K562 (cell line): ENCODE data around the gene TRERF1. TPM values are rescaled to one million over a fixed set of nuclear protein-coding genes. Genes with fewer than 3 reads are reported as not detected.

Source experiments
- CEBPB ChIP-seq: fragments of 450-650 bp; IDR thresholded peaks from 2 replicates; pipeline ENCODE4 v1.6.1; 2016; ENCODE audit warnings: missing genetic modification characterization, missing compliant biosample characterization
- E2F6 ChIP-seq, 2 experiments: IDR thresholded peaks; 2 replicates each; pipeline ENCODE4 v1.6.1; 2011; ENCODE audit warnings: borderline replicate concordance in 1 of 2, control low read depth in 1 of 2, low read depth in 1 of 2, low read length in 1 of 2, mild to moderate bottlenecking in 1 of 2, mixed read lengths in 1 of 2, moderate library complexity in 1 of 2; ENCODE audit not compliant: insufficient read depth in 1 of 2, insufficient read length in 1 of 2, poor library complexity in 1 of 2, severe bottlenecking in 1 of 2; ENCODE audit errors: extremely low read depth in 1 of 2
- GABPA ChIP-seq: fragments of 200-800 bp; sonication (Bioruptor generic); conservative IDR thresholded peaks from 2 replicates; pipeline ENCODE4 v1.6.1; 2016; ENCODE audit warnings: low read depth, missing genetic modification characterization, missing compliant biosample characterization
- GATA2 ChIP-seq: sonication (generic); formaldehyde crosslinking; IDR thresholded peaks from 2 replicates; pipeline ENCODE4 v1.4.0; 2020; ENCODE audit warnings: mild to moderate bottlenecking, missing genetic modification reagents
- IRF2 ChIP-seq: sonication (generic); formaldehyde crosslinking; IDR thresholded peaks from 2 replicates; pipeline ENCODE4 v1.8.1; 2022; ENCODE audit warnings: mild to moderate bottlenecking, missing genetic modification reagents
- KLF1 ChIP-seq: fragments of 450-650 bp; IDR thresholded peaks from 2 replicates; pipeline ENCODE4 v1.6.1; 2016; ENCODE audit warnings: missing genetic modification characterization, missing compliant biosample characterization
- LCOR ChIP-seq: sonication (generic); formaldehyde crosslinking; IDR thresholded peaks from 2 replicates; pipeline ENCODE4 v1.8.0; 2022; ENCODE audit warnings: mild to moderate bottlenecking, missing genetic modification reagents
- LEF1 ChIP-seq: fragments of 450-650 bp; IDR thresholded peaks from 2 replicates; pipeline ENCODE4 v1.6.1; 2016; ENCODE audit warnings: mild to moderate bottlenecking
- MAX ChIP-seq: sonication (generic); formaldehyde crosslinking; IDR thresholded peaks from 2 replicates; pipeline ENCODE4 v1.9.0; 2022; ENCODE audit warnings: mild to moderate bottlenecking, missing genetic modification reagents
- MAZ ChIP-seq, 2 experiments: fragments of 450-650 bp in 1 of 2; sonication (generic) in 1 of 2; formaldehyde crosslinking; IDR thresholded peaks in 1 of 2; conservative IDR thresholded peaks in 1 of 2; 2 replicates each; pipeline versions ENCODE4 v1.4.0 to v1.5.0; 2020; ENCODE audit warnings: mild to moderate bottlenecking in 1 of 2, missing genetic modification reagents in 1 of 2
- NFIC ChIP-seq: fragments of 450-650 bp; IDR thresholded peaks from 2 replicates; pipeline ENCODE4 v1.6.1; 2017; ENCODE audit warnings: mild to moderate bottlenecking, inconsistent platforms
- OTX1 ChIP-seq: fragments of 450-650 bp; formaldehyde crosslinking; IDR thresholded peaks from 2 replicates; pipeline ENCODE4 v1.4.0; 2022; ENCODE audit warnings: mild to moderate bottlenecking
- SAP30 ChIP-seq: fragments of 200-600 bp; sonication (generic); IDR thresholded peaks from 2 replicates; pipeline ENCODE4 v1.6.1; 2012; ENCODE audit warnings: borderline replicate concordance, low read depth, mild to moderate bottlenecking, moderate library complexity, low read length, control low read depth, inconsistent platforms; ENCODE audit not compliant: insufficient read depth, poor library complexity, severe bottlenecking
- SMAD3 ChIP-seq: fragments of 450-650 bp; formaldehyde crosslinking; conservative IDR thresholded peaks from 2 replicates; pipeline ENCODE4 v1.4.0; 2020; ENCODE audit warnings: mild to moderate bottlenecking
- TAF7 ChIP-seq: fragments of 450-650 bp; IDR thresholded peaks from 2 replicates; pipeline ENCODE4 v1.6.1; 2016; ENCODE audit warnings: missing genetic modification characterization, missing compliant biosample characterization
- TEAD2 ChIP-seq: fragments of 450-650 bp; IDR thresholded peaks from 2 replicates; pipeline ENCODE4 v1.6.1; 2016; ENCODE audit warnings: missing genetic modification characterization, control low read depth, missing compliant biosample characterization
- YBX1 ChIP-seq: fragments of 450-650 bp; IDR thresholded peaks from 2 replicates; pipeline ENCODE4 v1.7.1; 2016; ENCODE audit warnings: mild to moderate bottlenecking
- ZNF239 ChIP-seq: fragments of 250-450 bp; sonication (Bioruptor Pico); IDR thresholded peaks from 2 replicates; pipeline ENCODE4 v1.4.0; 2020; ENCODE audit warnings: mild to moderate bottlenecking
- ZNF347 ChIP-seq: fragments of 450-650 bp; formaldehyde crosslinking; IDR thresholded peaks from 2 replicates; pipeline ENCODE4 v1.4.0; 2020; ENCODE audit warnings: low read depth, mild to moderate bottlenecking, moderate library complexity
- polyA plus RNA-seq, 8 experiments: library from polyadenylated mRNA; depleted of rRNA in 4 of 8; stranded (reverse) in 5 of 8; unstranded in 3 of 8; fragments of >200 nt; fragmentation: Nextera tagmentation in 2 of 8; fragmentation: Illumina TruSeq in 1 of 8; extraction: Ambion mirVana in 2 of 8; extraction: Trizol in 1 of 8; gene quantifications; 2 replicates each; pipeline versions ENCODE4 v1.2.1 to v1.2.3, GENCODE V29; 2011 to 2014; ENCODE audit warnings: inconsistent platforms in 1 of 8, missing spikeins in 1 of 8
- total RNA-seq, 7 experiments: library from RNA; depleted of rRNA in 6 of 7; stranded (reverse); fragments of >200 nt in 6 of 7; fragmentation: Illumina TruSeq in 2 of 7; extraction: Trizol in 2 of 7; gene quantifications; 2 replicates each; pipeline versions ENCODE4 v1.2.1 to v1.2.3, GENCODE V29; 2011 to 2021; ENCODE audit warnings: low replicate concordance in 1 of 7

TRERF1 gene
- total and polyA plus RNA-seq, 9 of the 15 experiments (the other 6 are each of a cell fraction or from before 2014, with no cell fraction given): 0.04 to 0.20 (median 0.07) TPM; not detected in 3

- TF ChIP-seq MAX (CRISPR knock-in tag) (peak; percentile 40; the same call in 1 of the 2 replicates), GATA2 (CRISPR knock-in tag) (no peak), ZNF239 (CRISPR knock-in tag) (no peak), NFIC (peak; percentile 30), MAZ (CRISPR knock-in tag; conservative IDR thresholded peaks at IDR 0.05 in 1 of 2, IDR thresholded peaks at IDR 0.05 in 1 of 2) (no peak), IRF2 (CRISPR knock-in tag) (no peak), YBX1 (no peak), CEBPB (tag) (no peak), TEAD2 (tag) (no peak), TAF7 (tag) (peak; percentile 98), SMAD3 (no peak), GABPA (tag) (peak; percentile 99), LCOR (CRISPR knock-in tag) (peak; percentile 96), OTX1 (CRISPR knock-in tag) (no peak; the same call in 1 of the 2 replicates), ZNF347 (CRISPR knock-in tag) (no peak), LEF1 (no peak), SAP30 (peak; percentile 80), E2F6 (IDR thresholded peaks at IDR 0.05; ENCODE audit: borderline replicate concordance in 1 of 2, extremely low read depth in 1 of 2, insufficient read depth in 1 of 2, insufficient read length in 1 of 2, low read depth in 1 of 2, low read length in 1 of 2, poor library complexity in 1 of 2, severe bottlenecking in 1 of 2) (no peak), KLF1 (no peak)
Observed at GRCh38 chr6:42217519-42218367, 234.0 kb downstream of the TRERF1 start, which contains the start of gene MRPS10 (continued).
